ENCODE measurements around the gene INSL3.
"Not testable (repeated sequence)": the region's sequence is repeated elsewhere in the genome, so short reads cannot be mapped to it uniquely, and the experiment has no call there.

Gene INSL3

GRCh38 chr19:17783721-17784120 lies 37.6 kb downstream of the INSL3 start:
- not testable (repeated sequence) for DNase-seq (ENCODE audit: low spot score)

GRCh38 chr19:17780781-17781180 lies 40.5 kb downstream of the INSL3 start:
- no peak for DNase-seq (ENCODE audit: low spot score)

DNA sequence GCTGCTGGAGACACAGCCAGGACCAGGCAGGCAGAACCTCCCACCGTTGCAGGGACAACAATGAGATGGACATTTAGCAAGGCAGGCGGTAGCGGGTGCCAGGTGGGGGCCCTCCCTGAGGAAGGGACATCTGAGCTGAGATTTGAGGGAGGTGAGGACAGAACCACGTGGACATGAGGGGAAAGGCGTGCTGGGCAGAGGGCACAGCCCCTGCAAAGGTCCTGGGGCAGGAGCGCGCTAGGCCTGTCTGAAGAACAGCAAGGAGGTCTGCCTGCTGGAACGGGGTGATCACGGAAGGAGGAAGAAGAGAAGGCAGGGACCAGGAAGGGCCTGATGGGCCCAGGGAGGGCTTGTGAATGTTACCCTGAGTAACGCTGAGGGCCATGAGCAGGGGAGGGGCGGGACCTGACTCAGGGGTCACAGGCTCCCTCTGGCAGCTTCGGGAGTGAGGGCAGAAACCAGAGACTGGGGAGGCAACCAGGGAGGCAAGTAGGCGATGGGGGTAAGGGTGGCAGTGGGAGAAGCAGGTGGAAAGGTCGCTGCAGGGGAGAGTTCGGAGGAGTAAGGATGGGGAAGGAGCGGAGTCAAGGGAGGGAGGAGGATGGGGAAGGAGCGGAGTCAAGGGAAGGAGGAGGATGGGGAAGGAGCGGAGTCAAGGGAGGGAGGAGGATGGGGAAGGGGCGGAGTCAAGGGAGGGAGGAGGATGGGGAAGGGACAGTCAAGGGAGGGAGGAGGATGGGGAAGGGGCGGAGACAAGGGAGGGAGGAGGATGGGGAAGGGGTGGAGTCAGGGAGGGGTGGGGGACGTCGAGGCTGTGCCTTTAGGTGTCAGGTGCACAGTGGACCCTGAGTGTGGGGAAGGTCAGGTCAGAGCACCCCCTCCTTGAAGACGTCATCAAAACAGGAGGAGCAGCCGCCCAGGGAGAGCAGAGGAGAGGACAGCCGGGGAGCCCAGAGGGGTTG lies 42.1 kb downstream of the INSL3 start:
- DNase-seq (ENCODE audit: low spot score): peak; percentile 90

- peak; percentile 90 for DNase-seq (ENCODE audit: low spot score)
Observed at GRCh38 chr19:17778251-17778967, 42.9 kb downstream of the INSL3 start.

DNA sequence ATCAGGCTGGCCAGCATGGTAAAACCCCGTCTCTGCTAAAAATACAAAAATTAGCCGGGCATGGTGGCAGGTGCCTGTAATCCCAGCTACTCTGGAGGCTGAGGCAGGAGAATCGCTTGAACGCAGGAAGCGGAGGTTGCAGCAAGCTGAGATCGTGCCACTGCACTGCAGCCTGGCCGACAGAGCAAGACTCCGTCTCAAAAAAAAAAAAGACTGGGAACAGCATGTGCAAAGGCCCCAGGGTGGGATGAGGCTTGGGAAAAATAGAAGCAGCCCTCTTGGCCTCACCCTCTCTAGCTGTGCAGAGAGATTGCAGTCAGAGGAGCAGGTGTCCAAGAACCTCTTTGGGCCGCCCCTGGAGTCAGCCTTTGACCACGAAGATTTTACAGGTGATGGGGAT lies 43.5 kb downstream of the INSL3 start:
- DNase-seq (ENCODE audit: low spot score): not testable (repeated sequence)

- no peak for DNase-seq (ENCODE audit: low spot score)
Observed at GRCh38 chr19:17775991-17776803, 45.1 kb downstream of the INSL3 start.

DNA sequence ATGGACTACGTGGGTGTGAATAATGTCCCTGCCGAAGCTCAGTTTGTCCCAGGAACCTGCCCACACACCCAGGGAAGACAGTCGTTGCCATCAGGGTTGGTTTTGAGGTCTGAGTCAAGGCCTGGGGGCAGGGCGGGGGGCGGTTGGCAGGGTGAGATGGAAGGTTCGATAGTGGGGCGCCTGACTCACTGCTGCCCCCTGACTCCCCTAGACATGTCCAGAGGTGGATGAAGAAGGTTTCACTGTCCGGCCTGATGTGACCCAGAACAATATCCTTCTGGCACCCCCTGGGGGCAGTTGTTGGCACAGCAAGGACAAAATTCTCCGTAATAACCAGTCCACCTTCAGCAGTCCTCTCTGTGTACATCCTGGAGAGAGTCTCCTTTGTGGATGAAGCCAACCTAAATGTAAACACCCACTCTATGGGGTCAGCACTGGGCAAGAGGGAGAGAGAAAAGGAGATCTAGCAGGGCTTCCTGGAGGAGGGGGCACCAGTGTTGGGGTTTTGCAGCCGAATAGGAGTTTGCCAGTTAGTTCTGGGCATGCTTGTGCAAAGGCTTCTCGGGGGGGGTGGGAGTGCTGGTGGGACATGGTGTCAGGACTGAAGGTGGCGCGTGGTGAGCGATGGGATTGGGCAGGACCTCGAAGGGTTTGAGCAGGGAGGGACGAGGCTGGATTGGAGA lies 45.9 kb downstream of the INSL3 start:
- DNase-seq (ENCODE audit: low spot score): peak; percentile 57

DNA sequence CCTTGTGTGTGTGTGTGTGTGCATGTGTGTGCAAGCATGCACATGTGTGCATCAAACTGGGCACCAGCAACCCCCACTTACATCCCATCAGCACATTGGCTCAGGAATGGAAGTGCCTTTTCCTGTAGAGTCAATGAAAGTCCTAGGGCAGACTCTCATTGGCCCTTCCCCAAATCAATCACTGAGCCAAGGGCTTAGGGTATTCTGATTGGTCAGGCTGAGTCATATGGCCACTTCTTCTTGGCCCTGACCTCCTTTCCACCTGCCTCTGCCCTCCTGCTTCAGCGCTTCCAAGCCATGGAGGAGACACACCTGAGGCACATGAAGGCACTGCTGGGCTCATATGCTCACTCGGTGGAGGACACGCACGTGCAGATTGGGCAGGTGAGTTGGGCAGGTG lies 49.1 kb downstream of the INSL3 start:
- no peak for DNase-seq (ENCODE audit: low spot score)

- no peak for DNase-seq (ENCODE audit: low spot score)
Observed at GRCh38 chr19:17770613-17771012, 50.7 kb downstream of the INSL3 start.

- no peak for DNase-seq (ENCODE audit: low spot score)
Observed at GRCh38 chr19:17767559-17767958, 53.8 kb downstream of the INSL3 start.

GRCh38 chr19:17766543-17767131 lies 54.7 kb downstream of the INSL3 start:
- peak; percentile 22 for DNase-seq (ENCODE audit: low spot score)
